SU-DHL-6 (cell line): ENCODE data around the gene VSTM2B.
A peak's percentile ranks its signal among the peaks of the same experiment; 100 is the strongest.

ENCODE experiments used
- H2AFZ ChIP-seq: fragments of 200-600 bp; sonication (generic); 2 replicates; pipeline ENCODE4 v1.6.1; 2014; ENCODE audit warnings: low read depth, mild to moderate bottlenecking, moderate library complexity, mixed read lengths, antibody characterized with exemption, low read length; ENCODE audit not compliant: severe bottlenecking
- H3F3A ChIP-seq: fragments of 200-600 bp; shearing (Covaris generic); 2 replicates; pipeline ENCODE4 v1.6.0; 2016; ENCODE audit warnings: antibody characterized with exemption, mild to moderate bottlenecking; ENCODE audit not compliant: insufficient read depth
- H3K27ac ChIP-seq: fragments of 200-600 bp; sonication (generic); 2 replicates; pipeline ENCODE4 v1.5.1; 2016; ENCODE audit warnings: low read depth, mild to moderate bottlenecking, low read length, moderate library complexity, mixed read lengths
- H3K27me3 ChIP-seq: fragments of 200-600 bp; sonication (generic), shearing (Covaris generic); 2 replicates; pipeline ENCODE4 v1.6.0; 2014; ENCODE audit warnings: mild to moderate bottlenecking, low read length
- H3K36me3 ChIP-seq: fragments of 200-600 bp; sonication (generic); 2 replicates; pipeline ENCODE4 v1.6.1; 2014; ENCODE audit warnings: mild to moderate bottlenecking, low read length, mixed read lengths
- H3K4me2 ChIP-seq: fragments of 300-600, 200-600 bp; shearing (Covaris generic), sonication (generic); 2 replicates; pipeline ENCODE4 v1.6.0; 2014; ENCODE audit warnings: low read length, low read depth, mild to moderate bottlenecking; ENCODE audit not compliant: poor library complexity, severe bottlenecking
- H3K4me3 ChIP-seq: fragments of 200-600 bp; sonication (generic); 2 replicates; pipeline ENCODE4 v1.5.1; 2014; ENCODE audit warnings: antibody characterized with exemption, low read length, mild to moderate bottlenecking, mixed read lengths; ENCODE audit not compliant: insufficient read depth, poor library complexity, severe bottlenecking
- H3K79me2 ChIP-seq: fragments of 200-600 bp; sonication (generic); 2 replicates; pipeline ENCODE4 v1.6.1; 2014; ENCODE audit warnings: mild to moderate bottlenecking, low read length, moderate library complexity; ENCODE audit not compliant: insufficient read depth
- H3K9ac ChIP-seq: fragments of 200-600 bp; sonication (generic); 2 replicates; pipeline ENCODE4 v1.7.0; 2014; ENCODE audit warnings: mild to moderate bottlenecking, low read length
- H3K9me2 ChIP-seq: fragments of 200-600 bp; sonication (generic); replicated peaks from 2 replicates; pipeline ENCODE4 v1.6.1; 2014; ENCODE audit warnings: low read length; ENCODE audit not compliant: insufficient read depth
- H3K9me3 ChIP-seq: fragments of 200-600 bp; sonication (generic); 2 replicates; pipeline ENCODE4 v1.6.1; 2014; ENCODE audit warnings: low read length, mixed read lengths; ENCODE audit not compliant: insufficient read depth
- H4K20me1 ChIP-seq: fragments of 200-600 bp; sonication (generic); 2 replicates; pipeline ENCODE4 v1.6.1; 2014; ENCODE audit warnings: low read depth, mild to moderate bottlenecking, antibody characterized with exemption, low read length, moderate library complexity, mixed read lengths
- CTCF ChIP-seq: fragments of 200-600 bp; sonication (generic); IDR thresholded peaks from one replicate; pipeline ENCODE4 v1.5.1; 2017; ENCODE audit warnings: antibody characterized with exemption, mild to moderate bottlenecking, low read length, moderate library complexity; ENCODE audit not compliant: insufficient read depth, poor library complexity, severe bottlenecking
- EZH2phosphoT487 ChIP-seq: fragments of 200-600 bp; sonication (generic), shearing (Covaris generic); conservative IDR thresholded peaks from 2 replicates; pipeline ENCODE4 v1.6.1; 2018; ENCODE audit warnings: mild to moderate bottlenecking, antibody characterized with exemption, low read length, moderate library complexity, mixed read lengths

Gene VSTM2B

GRCh38 chr19:29610213-29610573, 84.4 kb downstream of the VSTM2B start:
- H3K36me3 ChIP-seq: 0 out of 2 replicates have a peak, but pooled peaks cover 3% of the 10 kb centered on the region
- H4K20me1 ChIP-seq: no peaks in the 10 kb centered on the region
- peaks cover 10% of the 10 kb centered on the region for H3K79me2 ChIP-seq
- no peak overlapping the region for H2AFZ ChIP-seq
- H3F3A ChIP-seq: no peaks in the 10 kb centered on the region
- no peaks in the 10 kb centered on the region for H3K9me2 ChIP-seq
- TF ChIP-seq CTCF (no peak), EZH2phosphoT487 (no peak)
- H3K4me3 ChIP-seq: no peak overlapping the region
- H3K4me2 ChIP-seq: no peak overlapping the region
- no peak overlapping the region for H3K27ac ChIP-seq
- no peak overlapping the region for H3K9ac ChIP-seq
- H3K9me3 ChIP-seq: no peaks in the 10 kb centered on the region
- no peaks in the 10 kb centered on the region for H3K27me3 ChIP-seq

GRCh38 chr19:29610574-29611271, 84.9 kb downstream of the VSTM2B start:
- Histone ChIP-seq H3K36me3 (0 out of 2 replicates have a peak, but pooled peaks cover 3% of the 10 kb centered on the region), H3K27me3 (no peaks in the 10 kb centered on the region), H3K4me2 (no peak overlapping the region), H3K4me3 (no peak overlapping the region), H3K79me2 (peaks cover 10% of the 10 kb centered on the region), H4K20me1 (no peaks in the 10 kb centered on the region), H3F3A (no peaks in the 10 kb centered on the region), H2AFZ (no peak overlapping the region), H3K27ac (no peak overlapping the region), H3K9me2 (no peaks in the 10 kb centered on the region), H3K9ac (no peak overlapping the region), H3K9me3 (no peaks in the 10 kb centered on the region)
- TF ChIP-seq CTCF: peak; percentile 67
- no peak for TF ChIP-seq EZH2phosphoT487

DNA sequence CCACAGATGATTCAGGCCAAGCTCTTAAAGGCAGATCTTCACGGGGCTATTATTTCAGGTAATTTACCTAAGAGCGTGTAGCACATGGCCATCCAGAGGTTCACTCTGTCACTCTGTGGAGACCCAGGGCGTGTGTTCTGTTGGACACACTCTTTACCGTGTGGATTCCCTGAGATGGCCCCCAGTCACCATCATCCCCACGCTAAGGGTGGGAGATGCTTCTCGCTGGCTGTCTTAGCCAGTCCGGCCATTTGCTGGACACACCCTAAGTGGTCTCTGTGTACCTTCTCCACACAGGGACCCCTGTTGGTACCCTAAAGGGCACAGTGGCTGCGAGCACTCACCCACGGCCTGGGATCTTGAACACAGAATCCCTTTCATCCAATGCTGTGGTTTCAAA, 86.3 kb downstream of the VSTM2B start:
- Histone ChIP-seq H3F3A (no peaks in the 10 kb centered on the region), H3K9me3 (no peaks in the 10 kb centered on the region), H3K79me2 (0 out of 2 replicates have a peak, but pooled peaks cover under 1% of the 10 kb centered on the region), H2AFZ (no peak overlapping the region), H3K4me3 (no peak overlapping the region), H3K4me2 (no peak overlapping the region), H3K9ac (no peak overlapping the region), H3K27me3 (no peaks in the 10 kb centered on the region), H3K36me3 (0 out of 2 replicates have a peak, but pooled peaks cover 3% of the 10 kb centered on the region), H3K9me2 (no peaks in the 10 kb centered on the region), H3K27ac (no peak overlapping the region), H4K20me1 (no peaks in the 10 kb centered on the region)
- TF ChIP-seq EZH2phosphoT487 (no peak), CTCF (no peak)
